SH-SY5Y (cell line): ENCODE measurements around the gene S100PBP.

Source experiments
- GATA2 ChIP-seq: IDR thresholded peaks from 2 replicates; pipeline ENCODE4 v1.6.1; 2011; ENCODE audit warnings: mild to moderate bottlenecking, low read depth, low read length
- GATA3 ChIP-seq: IDR thresholded peaks from 2 replicates; pipeline ENCODE4 v1.6.1; 2011; ENCODE audit warnings: low read depth, mild to moderate bottlenecking, low read length, moderate library complexity

DNA sequence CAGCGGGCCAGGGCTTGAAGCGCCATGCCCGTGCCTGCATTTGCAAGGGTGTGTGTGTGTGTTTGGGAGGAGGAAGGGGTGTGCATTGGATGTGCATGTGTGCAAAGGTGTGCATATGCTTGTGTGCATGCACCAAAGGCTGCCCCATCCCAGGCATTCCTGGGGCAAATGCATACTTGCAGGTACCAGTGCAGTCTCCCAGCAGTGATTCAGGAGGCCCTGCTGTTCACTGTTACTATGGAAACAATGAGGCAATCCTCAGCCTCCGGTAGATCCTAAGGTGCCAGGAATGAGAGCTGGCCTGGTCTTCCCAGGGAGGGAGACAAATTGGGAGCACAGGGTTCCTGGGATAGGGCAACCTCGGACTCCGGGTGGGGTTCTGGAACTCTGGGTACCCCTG is 60.7 kb downstream of the S100PBP start:
- TF ChIP-seq GATA3 (no peak), GATA2 (no peak)
